Activated T-cell treated with anti-CD3 and anti-CD28 coated beads for 4 hours (primary cell): ENCODE measurements around the gene RGS9.
"Not testable (repeated sequence)": the region's sequence is repeated elsewhere in the genome, so short reads cannot be mapped to it uniquely, and the experiment has no call there.

ENCODE experiments used
- DNase-seq: peaks from one replicate; pipeline ENCODE4 v3.0.0-alpha.2; 2020

The RGS9 gene

DNA sequence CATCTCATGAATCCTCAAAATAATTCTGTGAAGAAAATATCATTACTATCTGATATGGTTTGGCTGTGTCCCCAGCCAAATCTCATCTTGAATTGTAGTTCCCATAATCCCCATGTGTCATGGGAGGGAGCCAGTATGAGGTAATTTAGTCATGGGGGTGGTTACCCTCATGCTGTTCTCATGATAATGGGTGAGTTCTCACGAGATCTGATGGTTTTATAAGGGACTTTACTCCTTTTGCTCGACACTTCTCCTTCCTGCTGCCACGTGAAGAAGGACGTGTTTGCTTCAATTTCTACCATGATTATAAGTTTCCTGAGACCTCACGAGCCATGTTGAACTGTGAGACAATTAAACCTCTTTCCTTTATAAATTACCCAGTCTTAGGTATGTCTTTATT is 20.7 kb upstream of the RGS9 start:
- DNase-seq, result not testable (repeated sequence)

DNA sequence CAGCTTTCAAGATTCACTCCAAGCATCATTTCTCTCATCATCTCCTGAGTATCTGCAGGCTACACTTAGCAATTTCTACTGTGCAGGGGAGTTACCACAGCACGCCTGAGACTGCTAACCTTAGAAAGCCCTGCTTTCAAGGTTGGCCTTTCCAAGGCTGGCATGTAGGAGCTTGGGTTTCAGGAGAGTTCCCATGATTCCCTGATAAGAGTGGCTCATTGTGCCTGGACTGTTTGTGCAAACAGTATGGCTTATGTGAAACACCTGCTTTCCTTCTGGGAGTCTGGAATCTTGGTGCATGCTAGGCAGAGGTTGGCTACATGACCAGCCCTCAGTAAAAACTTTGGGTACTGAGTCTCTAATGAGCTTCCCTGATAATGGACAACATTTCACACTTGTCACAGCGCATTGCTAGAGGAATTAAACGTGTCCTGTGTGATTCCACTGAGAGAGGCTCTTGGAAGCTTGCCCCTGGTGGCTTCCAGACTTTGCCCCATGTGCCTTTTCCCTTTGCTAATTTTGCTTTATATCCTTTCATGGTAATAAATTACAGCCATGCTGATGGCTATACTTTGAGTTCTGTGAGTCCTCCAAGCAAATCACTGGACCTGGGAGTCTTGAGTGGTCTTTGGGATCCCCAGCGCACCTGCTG is 19.7 kb upstream of the RGS9 start:
- no peak for DNase-seq

DNA sequence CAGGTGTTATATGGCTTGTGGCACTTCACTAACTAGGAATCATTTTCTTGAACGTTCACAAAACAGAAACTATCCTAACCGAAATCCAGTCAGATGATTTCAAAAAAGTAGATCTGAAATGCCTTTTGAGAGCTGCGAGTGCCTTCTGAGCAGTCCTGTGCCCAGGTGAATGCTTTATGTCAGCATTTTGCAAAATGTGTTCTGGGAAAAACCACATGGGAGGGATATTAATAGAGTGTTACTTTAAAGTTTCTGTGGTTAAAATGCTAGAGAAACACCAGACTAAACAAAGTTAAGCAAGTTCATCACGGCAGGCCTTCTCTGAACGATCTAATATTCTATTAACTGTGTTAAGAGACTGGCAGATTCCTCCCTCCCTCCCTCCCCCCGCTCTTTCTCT is 15.8 kb upstream of the RGS9 start:
- no peak for DNase-seq

GRCh38 chr17:65121916-65122806 is 15.0 kb upstream of the RGS9 start:
- DNase-seq, result no peak

- peak; percentile 73 for DNase-seq
Observed at GRCh38 chr17:65122836-65123756, 14.1 kb upstream of the RGS9 start.

DNA sequence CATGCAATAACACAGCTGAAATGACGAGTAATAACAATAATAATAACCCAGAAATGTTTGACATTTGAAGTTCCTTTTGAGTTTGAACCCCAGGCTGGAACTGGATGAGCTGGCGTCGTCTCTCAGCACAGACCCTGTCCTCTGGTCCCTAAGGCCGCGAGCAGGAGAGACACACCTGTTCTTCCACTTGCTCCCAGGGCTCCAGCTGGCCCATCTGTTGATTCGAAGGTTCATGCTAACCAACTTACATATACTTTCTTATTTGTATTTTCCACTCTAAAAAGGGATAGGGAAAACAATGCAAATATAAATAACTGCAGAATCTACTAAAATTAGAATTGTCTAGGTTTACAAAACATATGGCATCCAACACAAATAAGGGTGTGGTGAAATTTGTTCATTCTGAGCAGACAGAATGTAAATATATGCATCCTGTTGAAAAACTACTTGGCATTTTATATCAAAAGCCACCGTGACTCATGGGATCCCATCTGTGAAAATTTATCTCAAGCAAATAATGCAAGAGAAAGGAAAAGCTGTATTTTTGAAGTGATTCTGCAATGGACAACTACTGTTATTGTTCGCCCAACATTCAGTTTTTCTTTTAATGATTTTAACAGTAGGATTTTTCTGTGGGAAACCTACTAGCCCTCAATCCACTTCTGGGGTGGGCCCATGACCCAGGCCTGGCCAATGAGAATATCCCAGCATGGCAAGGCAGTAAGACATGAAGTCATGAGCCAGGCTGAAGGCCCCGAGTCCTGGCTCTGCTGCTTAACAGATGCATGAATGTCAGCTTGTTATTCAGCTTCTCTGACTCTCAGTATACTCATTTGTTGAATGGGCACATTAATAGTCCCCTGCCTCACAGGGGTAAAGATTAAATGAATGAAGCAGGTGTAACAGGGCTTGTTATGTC is 13.2 kb upstream of the RGS9 start:
- DNase-seq, result no peak

- no peak for DNase-seq
Observed at GRCh38 chr17:65130832-65131231, 6.3 kb upstream of the RGS9 start.

DNA sequence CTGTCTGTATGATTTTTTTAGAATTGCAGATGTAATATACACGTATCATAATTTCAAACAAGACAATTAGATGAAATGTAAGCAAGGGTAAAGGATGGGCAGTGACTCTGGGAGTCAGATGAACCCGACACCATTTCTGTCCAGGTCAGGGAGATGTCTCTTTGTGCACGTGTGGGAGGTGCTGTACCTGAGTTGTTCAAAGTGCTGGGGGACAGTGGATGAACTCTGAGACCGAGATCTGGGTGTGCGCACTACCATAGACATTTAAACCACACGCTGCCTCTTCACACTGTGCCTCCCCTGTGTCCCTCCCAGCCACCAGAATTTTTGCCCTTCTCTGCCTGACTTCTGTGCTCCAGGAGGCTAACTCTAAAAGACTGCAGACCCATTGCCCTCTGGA is 5.9 kb upstream of the RGS9 start:
- no peak for DNase-seq

DNA sequence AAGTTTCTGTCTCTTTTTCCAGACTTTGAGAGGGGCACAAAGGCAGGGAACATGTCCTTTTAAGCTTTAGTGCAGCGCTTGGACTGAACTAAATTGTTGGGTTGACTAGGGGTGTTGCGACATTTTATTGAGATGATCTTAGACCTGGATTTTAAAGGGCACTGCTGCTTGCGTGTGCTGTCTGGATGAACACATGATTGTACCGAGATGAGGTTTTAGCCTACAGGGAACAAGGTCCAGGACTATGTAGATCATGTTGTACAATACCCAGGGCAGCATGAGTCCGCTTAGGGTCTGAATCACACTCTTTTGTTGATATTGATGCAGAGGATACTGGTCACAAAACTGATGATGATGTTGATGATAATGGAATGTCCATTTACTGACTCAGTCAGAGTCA is 5.2 kb upstream of the RGS9 start:
- DNase-seq, result no peak

GRCh38 chr17:65134035-65134434 is 3.1 kb upstream of the RGS9 start:
- no peak for DNase-seq

GRCh38 chr17:65139101-65139764 is 2.1 kb downstream of the RGS9 start:
- DNase-seq, result no peak

- no peak for DNase-seq
Observed at GRCh38 chr17:65142247-65142646, 5.1 kb downstream of the RGS9 start.

DNA sequence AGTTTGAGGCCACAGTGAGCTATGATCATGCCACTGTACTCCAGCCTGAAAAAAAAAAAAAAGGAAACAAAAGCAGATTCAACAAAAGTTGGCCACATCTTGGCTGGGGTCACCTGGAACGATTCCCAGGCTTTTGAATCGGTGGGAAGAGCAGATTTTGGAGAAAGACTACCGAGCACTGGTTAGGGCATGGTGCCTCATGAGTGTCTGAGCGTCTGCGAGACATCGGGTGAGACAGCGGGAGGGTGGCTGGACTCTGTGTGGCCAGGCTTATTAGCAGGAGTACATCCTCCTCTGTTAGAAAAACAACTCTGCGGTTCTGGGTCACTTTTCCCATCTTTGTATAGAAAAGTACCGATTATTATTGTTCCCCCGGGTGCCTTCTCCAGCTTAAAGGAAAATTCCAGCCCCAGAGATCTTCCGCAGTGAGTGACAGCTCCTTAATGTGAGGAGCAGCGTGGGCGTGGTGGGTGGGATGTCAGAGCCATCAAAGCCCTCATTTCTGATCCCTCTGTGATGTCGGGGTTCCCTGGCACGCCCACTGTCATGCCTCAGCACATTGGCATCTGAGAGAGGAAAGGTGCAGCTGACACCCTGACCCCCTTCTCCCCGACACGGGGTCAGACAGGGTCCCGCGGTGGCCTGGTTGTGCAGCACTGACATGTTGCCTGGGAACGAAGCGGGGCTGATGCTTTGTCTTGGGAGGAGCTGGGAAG is 6.9 kb downstream of the RGS9 start:
- DNase-seq, result no peak

DNA sequence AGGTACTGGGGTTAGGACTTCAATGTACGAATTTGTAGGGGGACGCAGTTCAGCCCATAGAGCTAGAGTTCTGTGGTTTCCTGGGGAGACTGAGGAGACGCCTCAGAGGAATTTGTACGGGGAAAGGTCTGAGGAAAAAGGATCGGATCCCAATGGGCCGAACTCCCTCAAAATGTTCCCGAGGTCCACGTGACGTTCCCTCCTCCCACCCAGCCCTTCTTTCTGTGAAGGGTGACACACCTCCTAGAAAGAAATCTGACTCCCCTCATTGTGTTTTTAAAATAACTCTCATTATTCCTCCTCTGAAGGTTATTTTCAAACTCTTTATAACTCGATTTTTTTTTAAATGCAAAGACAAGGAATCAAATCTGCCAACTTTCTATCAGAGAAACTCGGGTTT is 8.6 kb downstream of the RGS9 start:
- DNase-seq, result no peak

- no peak for DNase-seq
Observed at GRCh38 chr17:65147955-65148354, 10.8 kb downstream of the RGS9 start.

GRCh38 chr17:65154770-65155589 is 17.8 kb downstream of the RGS9 start:
- DNase-seq, result no peak

DNA sequence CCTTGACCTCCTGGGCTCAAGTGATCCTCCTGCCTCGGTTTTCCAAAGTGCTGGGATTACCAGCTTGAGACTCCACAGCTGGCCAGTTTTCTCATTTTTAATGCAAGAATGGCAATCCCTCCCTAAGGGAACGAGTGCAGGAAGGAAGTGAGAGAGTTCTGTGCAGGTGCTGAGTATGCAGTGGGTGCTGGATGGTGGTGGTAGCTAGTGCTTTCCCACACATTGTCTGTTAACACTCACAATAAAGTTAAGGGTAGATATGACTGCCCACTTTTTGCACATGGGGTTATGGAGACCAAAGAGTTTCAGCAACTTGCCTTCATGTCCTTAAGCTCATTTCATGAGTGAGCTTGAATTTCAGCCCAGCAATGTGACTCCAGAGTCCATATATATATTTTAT is 18.5 kb downstream of the RGS9 start:
- no peak for DNase-seq

DNA sequence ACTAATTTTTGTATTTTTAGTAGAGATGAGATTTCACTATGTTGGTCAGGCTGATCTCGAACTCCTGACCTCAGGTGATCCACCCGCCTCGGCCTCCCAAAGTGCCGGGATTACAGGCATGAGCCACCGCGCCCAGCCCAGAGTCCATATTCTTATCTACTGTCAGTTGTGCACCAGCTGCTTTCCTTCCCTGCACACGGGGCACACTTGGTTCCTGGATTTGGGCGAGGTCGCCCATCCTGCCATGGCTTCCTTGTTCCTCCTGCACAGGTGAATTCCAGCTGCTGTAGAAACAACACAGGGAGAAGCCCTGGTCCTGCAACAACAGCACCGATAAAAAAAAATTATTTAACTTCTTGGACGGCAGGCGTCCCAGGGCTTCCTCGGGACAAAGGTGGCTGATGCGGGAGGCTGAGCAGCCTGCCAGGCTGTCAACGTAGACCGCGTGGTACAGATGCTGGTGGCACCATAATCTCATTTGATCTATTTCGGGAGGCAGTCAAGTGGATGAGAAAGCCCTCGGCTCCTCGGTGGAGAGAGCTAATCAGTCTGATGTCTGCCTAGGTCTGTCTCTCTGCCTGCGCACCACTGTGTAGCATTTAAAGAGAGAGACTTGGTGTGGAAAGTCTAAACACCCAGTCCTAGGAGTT is 19.1 kb downstream of the RGS9 start:
- DNase-seq, result no peak

DNA sequence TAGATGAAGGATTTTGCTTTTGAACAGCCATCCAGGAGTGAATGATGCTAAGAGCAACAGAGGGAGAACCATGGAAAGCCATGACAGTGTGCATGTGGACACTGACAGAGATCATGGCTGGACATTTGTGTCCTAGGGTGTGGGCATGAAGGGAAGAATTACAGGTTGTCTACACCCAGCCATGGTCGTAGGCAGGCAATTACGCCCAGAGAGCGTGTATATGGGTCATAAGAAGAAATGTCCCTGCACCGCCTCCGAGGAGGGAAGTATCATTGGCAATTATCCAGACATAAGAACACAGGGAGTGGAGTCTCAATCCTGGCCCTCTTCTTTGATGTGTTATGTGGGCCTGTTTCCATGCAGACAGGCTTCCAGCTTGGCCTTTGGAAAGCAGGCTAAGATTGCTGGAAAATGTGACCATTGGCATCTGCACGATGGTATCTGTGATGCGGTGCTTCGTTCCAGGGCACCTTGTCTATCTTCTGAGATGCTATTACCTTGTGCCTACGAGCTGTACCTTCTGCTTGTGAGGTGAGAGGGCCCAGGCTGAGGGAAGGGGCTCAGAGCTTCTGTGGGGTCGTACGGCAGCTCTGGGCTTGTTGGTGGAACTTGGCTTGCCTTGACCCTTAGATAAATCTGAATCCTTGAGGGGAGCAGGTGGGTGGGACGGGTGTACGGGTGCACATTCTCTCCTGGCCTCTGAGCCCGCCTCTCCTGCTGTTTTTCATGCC is 19.8 kb downstream of the RGS9 start:
- no peak for DNase-seq
